VCaP (cell line): Measurements from ENCODE around the gene CAPRIN1.

ENCODE experiments used
- H3K27ac ChIP-seq: fragments of 450-650 bp; 2 replicates; pipeline ENCODE4 v1.5.1; 2017
- CTCF ChIP-seq: fragments of 450-650 bp; conservative IDR thresholded peaks from 2 replicates; pipeline ENCODE4 v1.5.1; 2017; ENCODE audit warnings: mild to moderate bottlenecking, moderate library complexity

Gene CAPRIN1

DNA sequence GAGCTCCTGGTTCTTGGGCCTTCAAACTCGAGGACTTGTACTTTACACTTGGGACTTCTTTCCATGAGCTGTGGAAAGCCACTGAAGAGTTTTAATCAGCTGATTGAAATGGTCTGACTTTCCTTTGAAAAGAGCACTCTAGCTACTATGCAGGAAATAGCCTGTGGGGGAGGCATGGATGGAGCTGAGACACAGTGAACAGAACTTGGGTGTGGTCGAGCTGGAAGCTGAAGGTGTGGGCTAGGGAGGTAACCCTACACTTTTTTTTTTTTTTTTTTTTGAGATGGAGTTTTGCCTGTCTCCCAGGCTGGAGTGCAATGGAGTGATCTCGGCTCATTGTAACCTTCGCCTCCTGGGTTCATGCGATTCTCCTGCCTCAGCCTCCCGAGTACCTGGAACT lies 17.5 kb upstream of the CAPRIN1 start:
- TF ChIP-seq CTCF, result no peak
- no peak overlapping the region for H3K27ac ChIP-seq

DNA sequence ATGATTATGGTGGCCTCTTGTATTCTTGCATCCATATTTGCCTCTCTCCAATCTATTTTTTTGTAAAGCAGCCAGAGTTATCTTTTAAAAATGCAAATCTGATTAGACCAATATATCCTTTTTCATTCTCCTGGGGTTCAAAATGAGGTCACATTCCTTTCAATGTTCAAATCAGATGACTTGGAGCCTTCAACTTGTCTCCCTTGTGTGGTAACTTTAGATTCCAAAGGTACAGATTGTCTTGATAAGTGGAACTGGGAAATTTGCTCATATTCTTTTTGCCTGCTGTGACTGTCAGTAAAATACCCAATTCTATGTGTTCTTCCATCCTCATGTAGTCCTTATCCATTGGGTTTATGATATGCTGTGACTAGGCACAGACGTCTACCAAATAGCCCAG lies 15.1 kb upstream of the CAPRIN1 start:
- no peak for TF ChIP-seq CTCF
- no peak overlapping the region for H3K27ac ChIP-seq

- H3K27ac ChIP-seq, result no peak overlapping the region
- no peak for TF ChIP-seq CTCF
Observed at GRCh38 chr11:34037016-34037415, 14.5 kb upstream of the CAPRIN1 start.

GRCh38 chr11:34040571-34040970 lies 11.0 kb upstream of the CAPRIN1 start:
- no peak overlapping the region for H3K27ac ChIP-seq
- no peak for TF ChIP-seq CTCF

GRCh38 chr11:34044664-34045485 lies 6.7 kb upstream of the CAPRIN1 start:
- no peak overlapping the region for H3K27ac ChIP-seq
- no peak for TF ChIP-seq CTCF

DNA sequence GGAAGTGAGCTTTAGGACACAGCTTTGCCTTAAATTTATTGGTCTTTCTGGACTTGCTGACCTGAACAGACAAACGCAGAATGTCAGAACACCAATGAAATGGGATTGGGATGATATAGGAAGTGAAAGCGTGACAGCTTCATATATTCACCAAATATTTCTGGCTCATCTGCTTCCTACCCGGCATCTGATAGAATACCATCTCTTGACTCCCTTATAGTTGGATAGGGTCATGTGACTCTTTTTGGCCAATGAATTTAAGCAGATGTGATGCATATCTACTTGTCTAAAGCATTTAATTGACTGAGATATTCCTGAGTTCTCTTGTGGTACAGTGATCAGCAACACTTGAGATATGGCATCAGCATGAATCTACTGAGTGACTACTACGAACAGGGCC lies 2.5 kb upstream of the CAPRIN1 start:
- no peak for TF ChIP-seq CTCF
- H3K27ac ChIP-seq, result no peak overlapping the region

DNA sequence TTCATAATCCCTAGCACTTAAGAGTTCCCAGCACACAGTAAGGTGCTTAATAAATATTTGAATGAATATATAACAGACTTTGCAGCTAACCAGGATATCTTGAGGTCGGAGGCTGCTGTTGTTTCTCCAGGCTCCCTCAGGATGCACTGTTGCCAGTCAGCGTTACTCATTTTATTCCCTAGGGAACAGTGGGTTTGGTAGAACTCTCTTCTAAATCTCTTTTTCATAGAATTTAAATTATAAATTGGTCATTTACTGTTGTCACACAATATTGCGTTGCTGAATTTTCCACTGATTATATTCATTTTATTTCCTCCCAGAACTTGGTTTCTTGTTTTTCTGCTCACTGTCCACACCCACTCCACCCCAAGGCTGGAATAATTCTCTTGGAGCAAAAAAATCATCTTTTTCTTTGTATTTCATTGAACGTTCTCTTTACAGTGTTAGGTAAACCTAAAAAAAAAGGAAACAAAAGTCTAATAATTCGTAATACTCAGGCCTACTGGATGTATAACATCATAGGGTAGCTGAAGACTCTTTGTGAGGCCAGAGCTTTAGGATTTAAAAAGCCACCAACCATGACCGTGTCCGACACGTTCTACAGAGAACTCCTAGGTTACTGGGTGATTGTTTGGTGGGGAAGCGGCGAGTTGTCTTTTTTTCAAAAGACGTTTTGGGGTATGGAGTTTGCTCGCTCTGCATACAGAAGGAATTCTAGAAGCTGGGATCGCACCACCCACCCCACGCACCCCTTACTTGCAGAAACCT lies 766 bp upstream of the CAPRIN1 start:
- H3K27ac ChIP-seq, result peak overlapping the region; percentile 99
- TF ChIP-seq CTCF, result no peak
